ENCODE data around the gene MORN4.

GRCh38 chr10:97612386-97612785 is 20.9 kb downstream of the MORN4 start:
- TF ChIP-seq, protein P1, sequence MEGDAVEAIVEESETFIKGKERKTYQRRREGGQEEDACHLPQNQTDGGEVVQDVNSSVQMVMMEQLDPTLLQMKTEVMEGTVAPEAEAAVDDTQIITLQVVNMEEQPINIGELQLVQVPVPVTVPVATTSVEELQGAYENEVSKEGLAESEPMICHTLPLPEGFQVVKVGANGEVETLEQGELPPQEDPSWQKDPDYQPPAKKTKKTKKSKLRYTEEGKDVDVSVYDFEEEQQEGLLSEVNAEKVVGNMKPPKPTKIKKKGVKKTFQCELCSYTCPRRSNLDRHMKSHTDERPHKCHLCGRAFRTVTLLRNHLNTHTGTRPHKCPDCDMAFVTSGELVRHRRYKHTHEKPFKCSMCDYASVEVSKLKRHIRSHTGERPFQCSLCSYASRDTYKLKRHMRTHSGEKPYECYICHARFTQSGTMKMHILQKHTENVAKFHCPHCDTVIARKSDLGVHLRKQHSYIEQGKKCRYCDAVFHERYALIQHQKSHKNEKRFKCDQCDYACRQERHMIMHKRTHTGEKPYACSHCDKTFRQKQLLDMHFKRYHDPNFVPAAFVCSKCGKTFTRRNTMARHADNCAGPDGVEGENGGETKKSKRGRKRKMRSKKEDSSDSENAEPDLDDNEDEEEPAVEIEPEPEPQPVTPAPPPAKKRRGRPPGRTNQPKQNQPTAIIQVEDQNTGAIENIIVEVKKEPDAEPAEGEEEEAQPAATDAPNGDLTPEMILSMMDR (conservative IDR thresholded peaks at IDR 0.05), result no peak; the same call in 1 of the 2 replicates
- TF ChIP-seq ZFX (IDR thresholded peaks at IDR 0.05), result no peak

Data from C4-2B (cell line).